Activated T-helper 9 cell treated with anti-CD3 and anti-CD28 coated beads, Interleukin-2, amount 50 U/mL, for 16 hours (primary cell): Measurements from ENCODE around the gene ZNF142.
A peak's percentile ranks its signal among the peaks of the same experiment; 100 is the strongest.
"Not testable (repeated sequence)": the region's sequence is repeated elsewhere in the genome, so short reads cannot be mapped to it uniquely, and the experiment has no call there.

ENCODE experiments used
- DNase-seq: peaks from one replicate; pipeline ENCODE4 v3.0.0-alpha.2; 2020; ENCODE audit warnings: low read depth

The ZNF142 gene, protein sequence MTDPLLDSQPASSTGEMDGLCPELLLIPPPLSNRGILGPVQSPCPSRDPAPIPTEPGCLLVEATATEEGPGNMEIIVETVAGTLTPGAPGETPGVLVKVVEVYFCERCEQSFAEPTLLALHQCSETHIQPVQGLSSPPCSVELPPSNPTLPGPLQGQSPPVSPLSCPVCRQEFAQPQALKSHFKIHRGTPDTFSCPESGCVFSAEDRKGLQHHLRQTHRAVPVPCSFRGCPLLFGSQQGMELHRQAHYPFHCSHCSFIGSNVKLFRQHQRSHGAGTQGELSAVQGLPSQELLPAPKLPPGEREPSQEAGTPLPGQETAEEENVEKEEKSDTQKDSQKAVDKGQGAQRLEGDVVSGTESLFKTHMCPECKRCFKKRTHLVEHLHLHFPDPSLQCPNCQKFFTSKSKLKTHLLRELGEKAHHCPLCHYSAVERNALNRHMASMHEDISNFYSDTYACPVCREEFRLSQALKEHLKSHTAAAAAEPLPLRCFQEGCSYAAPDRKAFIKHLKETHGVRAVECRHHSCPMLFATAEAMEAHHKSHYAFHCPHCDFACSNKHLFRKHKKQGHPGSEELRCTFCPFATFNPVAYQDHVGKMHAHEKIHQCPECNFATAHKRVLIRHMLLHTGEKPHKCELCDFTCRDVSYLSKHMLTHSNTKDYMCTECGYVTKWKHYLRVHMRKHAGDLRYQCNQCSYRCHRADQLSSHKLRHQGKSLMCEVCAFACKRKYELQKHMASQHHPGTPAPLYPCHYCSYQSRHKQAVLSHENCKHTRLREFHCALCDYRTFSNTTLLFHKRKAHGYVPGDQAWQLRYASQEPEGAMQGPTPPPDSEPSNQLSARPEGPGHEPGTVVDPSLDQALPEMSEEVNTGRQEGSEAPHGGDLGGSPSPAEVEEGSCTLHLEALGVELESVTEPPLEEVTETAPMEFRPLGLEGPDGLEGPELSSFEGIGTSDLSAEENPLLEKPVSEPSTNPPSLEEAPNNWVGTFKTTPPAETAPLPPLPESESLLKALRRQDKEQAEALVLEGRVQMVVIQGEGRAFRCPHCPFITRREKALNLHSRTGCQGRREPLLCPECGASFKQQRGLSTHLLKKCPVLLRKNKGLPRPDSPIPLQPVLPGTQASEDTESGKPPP (N-terminal part only)

DNA sequence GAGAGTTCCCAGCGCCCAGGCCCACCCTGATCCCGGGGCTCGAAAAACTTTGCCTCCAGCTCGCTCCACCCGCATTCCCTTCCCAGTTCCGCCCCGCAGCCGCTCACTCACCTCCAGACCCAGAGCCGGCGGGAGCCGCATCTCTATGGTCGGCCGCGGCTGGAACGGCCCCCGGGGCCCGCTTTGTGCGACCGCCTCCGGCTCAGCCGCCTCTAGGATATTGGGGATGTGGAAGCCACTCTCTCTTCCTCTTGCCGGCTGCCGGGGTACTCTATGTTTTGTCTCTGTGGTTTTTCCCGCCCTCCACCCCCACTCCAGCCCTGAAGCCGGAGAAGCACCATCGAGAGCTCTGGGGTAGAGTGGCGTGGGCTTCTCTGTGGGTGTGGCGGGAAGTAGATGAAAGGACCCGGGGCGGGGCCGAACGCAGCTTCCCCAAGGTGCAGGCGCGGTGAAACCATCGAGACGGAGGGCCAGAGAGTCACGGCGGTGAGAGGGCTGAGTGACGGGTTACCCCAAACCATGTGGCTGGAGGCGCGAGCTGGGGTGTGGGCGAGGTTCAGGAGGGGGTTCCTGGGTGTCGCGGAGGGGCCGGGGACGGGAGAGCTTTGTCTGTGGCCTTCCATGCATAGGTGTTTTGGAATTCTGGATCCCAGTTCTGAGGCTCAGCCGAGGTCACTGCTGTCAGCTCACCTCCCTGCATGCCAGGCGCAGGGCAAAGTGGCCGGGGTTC is at the start of gene ZNF142, which contains the start of gene BCS1L:
Gene ZNF142, minus strand, starts transcription at position 366 of the 730 bp plus-strand sequence. CDS start 3,194 bp downstream, outside the sequence.
Gene BCS1L, plus strand, starts transcription at position 426 of the 730 bp plus-strand sequence. CDS start 1,305 bp downstream, outside the sequence.
- DNase-seq: peak; percentile 91

DNA sequence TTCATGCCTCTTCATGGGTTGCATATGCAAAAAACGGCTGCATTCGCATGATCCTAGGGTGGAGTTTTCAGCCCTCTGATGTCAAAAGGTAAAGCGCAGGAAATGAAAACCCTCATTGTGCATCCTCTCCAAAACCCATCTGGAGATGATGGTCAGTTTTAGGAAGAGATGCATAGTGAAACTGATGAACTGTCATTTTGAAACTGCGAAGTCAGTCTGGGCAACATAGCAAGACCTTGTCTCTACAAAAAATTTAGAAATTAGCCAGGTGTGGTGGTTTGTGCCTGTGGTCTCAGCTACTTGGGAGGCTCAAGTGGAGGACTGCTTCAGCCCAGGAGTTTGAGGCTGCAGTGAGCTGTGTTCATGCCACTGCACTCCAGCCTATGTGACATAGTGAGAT is 48.7 kb upstream of the ZNF142 start:
- DNase-seq: no peak

DNA sequence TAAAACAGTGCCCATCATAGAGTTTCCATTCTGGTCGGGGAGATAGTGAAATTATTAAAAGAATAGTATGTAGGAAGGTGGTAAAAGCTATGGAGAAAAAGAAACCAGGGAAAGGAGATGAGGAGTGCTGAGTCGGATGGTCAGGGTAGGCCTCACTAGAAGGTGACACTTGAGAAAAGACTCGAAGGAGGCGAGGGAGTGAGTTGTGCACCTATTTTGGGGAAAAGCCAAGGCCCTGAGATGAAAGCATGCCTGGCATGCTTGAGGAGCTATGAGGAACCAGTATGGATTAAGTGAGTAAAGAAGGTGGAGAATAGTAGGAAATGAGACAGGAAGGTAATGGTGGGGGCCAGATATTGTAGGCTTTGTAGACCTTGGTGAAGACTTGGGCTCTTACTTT is 43.9 kb upstream of the ZNF142 start:
- no peak for DNase-seq

GRCh38 chr2:218701806-218702205 is 42.4 kb upstream of the ZNF142 start:
- DNase-seq: no peak

DNA sequence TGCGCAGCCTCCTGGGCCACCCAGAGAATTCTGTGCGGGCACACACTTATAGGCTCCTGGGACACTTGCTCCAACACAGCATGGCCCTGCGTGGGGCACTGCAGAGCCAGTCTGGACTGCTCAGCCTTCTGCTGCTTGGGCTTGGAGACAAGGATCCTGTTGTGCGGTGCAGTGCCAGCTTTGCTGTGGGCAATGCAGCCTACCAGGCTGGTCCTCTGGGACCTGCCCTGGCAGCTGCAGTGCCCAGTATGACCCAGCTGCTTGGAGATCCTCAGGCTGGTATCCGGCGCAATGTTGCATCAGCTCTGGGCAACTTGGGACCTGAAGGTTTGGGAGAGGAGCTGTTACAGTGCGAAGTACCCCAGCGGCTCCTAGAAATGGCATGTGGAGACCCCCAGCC is 39.5 kb upstream of the ZNF142 start:
- DNase-seq: no peak

GRCh38 chr2:218694405-218695145 is 35.2 kb upstream of the ZNF142 start:
- no peak for DNase-seq

- no peak for DNase-seq
These were observed 31.8 kb upstream of the ZNF142 start for GRCh38 chr2:218691234-218691633.

GRCh38 chr2:218687400-218688060 is 28.1 kb upstream of the ZNF142 start:
- DNase-seq: not testable (repeated sequence)

GRCh38 chr2:218680061-218680460 is 20.6 kb upstream of the ZNF142 start:
- DNase-seq: no peak

DNA sequence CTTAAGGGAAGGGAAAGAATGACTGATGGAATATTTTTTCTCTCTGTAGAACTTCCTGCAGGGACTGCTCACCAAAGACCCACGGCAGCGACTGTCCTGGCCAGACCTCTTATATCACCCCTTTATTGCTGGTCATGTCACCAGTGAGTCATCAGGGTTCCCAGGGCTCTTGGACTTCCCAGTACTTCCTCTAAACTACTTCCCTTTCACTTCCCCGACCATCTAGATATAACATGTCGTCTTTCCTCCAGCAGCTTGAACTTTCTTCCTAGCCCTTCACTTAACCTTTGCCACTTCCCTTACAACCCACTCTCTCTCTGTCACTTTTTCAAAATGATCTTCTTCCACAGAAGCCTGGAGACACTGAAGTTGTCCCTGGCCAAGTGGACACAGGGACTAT is 19.7 kb upstream of the ZNF142 start:
- no peak for DNase-seq

DNA sequence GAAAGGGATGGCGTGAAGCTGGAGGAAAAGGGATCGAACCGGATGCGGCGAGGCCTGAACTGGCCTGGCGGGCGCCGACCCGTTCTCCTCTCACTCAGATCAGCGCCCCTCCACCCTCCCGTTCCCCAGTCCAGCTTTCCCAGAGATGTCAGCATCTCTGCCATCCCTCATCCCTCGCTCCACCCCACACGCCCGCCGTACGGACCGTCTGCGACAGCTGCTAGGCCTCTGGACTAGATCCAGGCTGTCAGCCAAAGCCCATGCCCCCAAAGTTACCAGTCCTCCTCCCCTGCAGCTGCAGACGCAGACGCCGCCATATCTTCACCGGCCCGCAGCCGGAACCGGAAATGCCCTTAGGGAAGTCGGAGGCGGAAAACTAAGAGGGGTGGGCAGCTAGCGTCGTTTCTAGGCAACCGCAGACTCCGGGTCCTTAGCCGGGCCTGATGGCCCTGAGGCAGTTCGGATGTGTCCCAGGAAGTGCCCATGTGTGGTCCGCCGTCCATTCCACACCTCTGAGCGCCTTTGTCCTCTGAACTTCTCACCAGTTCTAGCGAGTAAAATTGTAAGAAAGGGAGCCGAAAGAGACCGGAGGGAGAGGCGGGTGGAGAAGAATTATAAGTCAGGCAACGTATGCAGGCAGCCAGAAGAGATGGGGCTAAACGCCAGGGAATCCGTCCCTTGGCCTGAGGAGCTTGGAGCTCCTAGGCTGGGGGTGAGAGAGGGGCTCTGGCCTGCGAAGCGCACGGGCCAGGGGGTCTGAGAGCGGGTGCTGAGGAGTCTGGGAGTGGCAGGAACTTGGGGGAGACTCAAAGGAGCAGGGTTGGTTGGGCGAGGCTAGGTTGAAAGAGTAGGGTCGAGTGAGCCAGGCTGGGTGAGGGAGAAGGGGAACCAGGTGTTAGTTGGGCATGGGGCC is 12.5 kb upstream of the ZNF142 start, which contains the start of the genes RNF25 and STK36:
Gene RNF25, minus strand, starts transcription at position 349 of the 913 bp plus-strand sequence. Its CDS starts 32 bp downstream, at position 317.
Gene STK36, plus strand, starts transcription at position 433 of the 913 bp plus-strand sequence. CDS start 744 bp downstream, outside the sequence.
- DNase-seq: peak; percentile 74

DNA sequence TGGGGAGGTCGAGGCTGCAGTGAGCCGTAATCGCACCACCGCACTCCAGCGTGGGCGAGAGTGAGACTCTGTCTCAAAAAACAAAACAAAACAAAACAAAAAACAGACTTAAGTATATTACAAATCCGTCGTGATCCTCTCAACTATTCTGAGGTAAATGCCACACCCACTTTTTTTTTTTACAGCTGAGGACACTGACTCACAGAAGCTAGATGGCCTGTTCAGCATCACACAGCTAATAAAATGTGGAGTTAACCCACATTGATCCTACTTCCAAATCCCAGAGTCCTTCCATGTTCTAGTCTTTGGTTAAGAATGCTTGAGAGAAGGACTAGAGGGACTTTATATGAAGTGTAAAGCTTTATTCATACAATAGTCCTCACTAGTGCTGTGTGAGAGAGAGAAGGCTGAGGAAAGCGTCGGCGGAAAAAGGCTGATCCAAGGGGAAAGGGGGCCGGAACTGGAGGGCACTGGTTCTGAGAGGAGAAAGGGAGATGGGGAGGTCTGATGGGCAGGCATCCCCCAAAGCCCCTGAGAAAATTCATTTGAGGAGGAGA is 11.8 kb upstream of the ZNF142 start:
- no peak for DNase-seq

- DNase-seq: no peak
These were observed 5.2 kb upstream of the ZNF142 start for GRCh38 chr2:218664653-218665052.

DNA sequence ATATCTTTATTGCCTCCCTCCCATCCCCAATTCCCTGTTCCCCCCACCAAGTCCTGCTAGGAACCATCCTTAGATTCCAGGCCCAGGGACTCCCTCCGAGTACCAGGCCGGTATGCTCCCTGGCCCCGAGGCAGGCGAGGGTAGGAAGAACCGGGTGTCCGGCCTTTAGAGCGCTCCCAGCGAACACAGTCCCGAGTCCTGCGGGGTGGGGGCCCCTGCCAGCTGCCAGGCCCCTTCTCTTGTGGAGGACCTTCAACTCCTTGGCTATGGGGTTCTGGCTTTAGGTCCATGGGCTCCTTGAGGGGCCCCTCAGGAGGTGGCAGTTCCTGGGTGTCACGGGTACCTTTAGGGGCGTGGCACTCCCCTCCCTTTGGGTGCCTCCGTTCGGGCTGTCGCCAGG is 4.5 kb upstream of the ZNF142 start:
- DNase-seq: no peak

DNA sequence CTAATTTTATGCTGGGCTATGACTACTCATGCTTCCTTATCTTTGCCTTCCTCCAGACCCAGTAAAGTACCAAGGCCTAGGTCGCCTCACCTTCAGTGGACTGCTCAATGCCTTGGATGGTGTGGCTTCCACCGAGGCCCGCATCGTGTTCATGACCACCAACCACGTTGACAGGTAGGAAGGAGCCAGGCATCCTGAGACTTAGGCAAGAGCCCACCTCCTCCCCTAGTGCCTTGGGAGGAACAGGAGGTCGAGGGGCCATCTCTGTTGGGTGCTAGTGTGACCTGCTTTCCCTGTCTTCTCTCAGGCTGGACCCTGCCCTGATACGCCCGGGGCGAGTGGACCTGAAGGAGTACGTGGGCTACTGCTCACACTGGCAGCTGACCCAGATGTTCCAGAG is 3.4 kb upstream of the ZNF142 start:
- DNase-seq: no peak

GRCh38 chr2:218662377-218662776 is 3.0 kb upstream of the ZNF142 start:
- no peak for DNase-seq

DNA sequence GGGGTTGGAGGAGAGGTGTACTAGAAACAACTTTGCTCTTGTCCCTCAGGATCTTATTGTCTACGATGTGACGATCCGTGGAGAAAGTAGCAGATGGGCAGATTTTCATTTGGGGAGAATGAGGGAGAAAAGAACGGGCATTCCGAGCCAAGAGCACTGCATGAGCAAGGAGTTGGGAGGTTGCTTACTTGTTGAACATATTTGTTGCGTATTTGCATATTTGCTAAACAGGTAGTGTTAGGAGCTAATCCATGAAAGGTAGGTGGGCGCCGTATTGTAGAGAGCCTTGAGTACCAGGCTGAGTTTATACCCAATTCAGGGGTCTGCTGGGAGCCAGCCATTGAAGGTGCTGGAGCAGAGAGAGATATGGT is 550 bp upstream of the ZNF142 start:
- DNase-seq: no peak

DNA sequence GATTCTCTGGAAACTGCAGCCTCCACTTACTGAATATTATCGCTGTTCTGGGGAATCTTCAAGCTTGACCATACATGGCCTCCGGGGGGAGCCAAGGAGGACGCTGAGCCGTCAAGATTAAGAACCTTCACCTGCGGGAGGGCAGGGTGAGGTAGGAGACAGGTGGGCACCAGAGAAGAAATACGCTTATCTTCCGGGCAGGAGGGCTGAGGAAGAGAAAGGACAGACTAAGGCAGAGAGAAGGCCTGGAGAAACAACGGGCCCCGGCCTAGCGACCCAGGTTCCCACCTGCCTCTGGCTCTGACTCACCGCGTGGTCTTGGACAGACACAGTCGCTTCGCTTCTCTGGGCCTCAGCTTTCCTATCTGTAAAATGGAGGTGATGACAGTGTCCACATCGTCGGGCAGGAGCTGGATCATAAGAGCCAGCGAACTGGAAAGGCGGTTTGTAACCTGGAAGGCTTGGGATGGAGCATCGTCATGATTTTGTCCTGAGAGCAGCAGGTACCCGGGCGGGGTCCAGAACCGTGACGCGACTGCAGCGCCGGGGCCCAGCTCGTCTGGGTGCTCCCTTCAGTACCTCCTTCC is 659 bp downstream of the ZNF142 start:
- peak; percentile 18 for DNase-seq
